Endothelial cell of umbilical vein (primary cell): Measurements from ENCODE around the gene GLP2R. TPM values are rescaled to one million over a fixed set of nuclear protein-coding genes. Genes with fewer than 3 reads are reported as not detected.

Experiments used
- BruUV-seq: library from RNA; stranded (reverse); fragments of 400-500 nt; replicated peaks from 2 replicates; lab custom pipeline; 2021; lab: Mats Ljungman, UMichigan
- CTCF ChIA-PET: fragments of 300-600, 350-600 bp; sonication (Branson Sonifier 250); formaldehyde crosslinking; loops from one replicate; lab custom pipeline; 2021; ENCODE audit warnings: antibody characterized with exemption, inconsistent platforms; lab: Charles Lee
- POLR2A ChIA-PET: fragments of 300-600, 350-600 bp; sonication (Branson Sonifier 250); formaldehyde crosslinking; loops from one replicate; lab custom pipeline; 2021; ENCODE audit warnings: antibody characterized with exemption, inconsistent platforms; lab: Charles Lee
- DNase-seq: peaks from one replicate; pipeline ENCODE4 v3.0.0-alpha.2; 2011; ENCODE audit warnings: low read depth, low spot score
- FAIRE-seq: peaks from 2 replicates; lab custom pipeline; 2011; peaks lifted over from hg19 to GRCh38; lab: Jason Lieb, UNC
- H2AFZ ChIP-seq: 2 replicates; pipeline ENCODE4 v1.6.0; 2012; ENCODE audit warnings: low read depth, low read length, control low read depth, inconsistent platforms
- H3K27ac ChIP-seq: 2 replicates; pipeline ENCODE4 v1.5.1; 2011; ENCODE audit warnings: low read depth, mild to moderate bottlenecking, control low read depth, low read length, moderate library complexity; ENCODE audit not compliant: insufficient read depth
- H3K27me3 ChIP-seq, 2 experiments: 2 replicates each; pipeline versions ENCODE4 v1.6.0 to v1.6.1; 2011; ENCODE audit warnings: low read length in 2 of 2, mixed read lengths in 1 of 2; ENCODE audit not compliant: control insufficient read depth in 2 of 2, insufficient read depth in 2 of 2
- H3K36me3 ChIP-seq, 2 experiments: 2 replicates in 1 of 2; 3 replicates in 1 of 2; pipeline ENCODE4 v1.5.1; 2011; ENCODE audit warnings: low read length in 2 of 2, mild to moderate bottlenecking in 1 of 2, moderate library complexity in 1 of 2; ENCODE audit not compliant: control insufficient read depth in 2 of 2, insufficient read depth in 2 of 2; ENCODE audit errors: extremely low read depth in 1 of 2
- H3K4me1 ChIP-seq: 3 replicates; pipeline ENCODE4 v1.5.1; 2011; ENCODE audit warnings: mild to moderate bottlenecking, low read length; ENCODE audit not compliant: control insufficient read depth, insufficient read depth; ENCODE audit errors: extremely low read depth
- H3K4me2 ChIP-seq: 2 replicates; pipeline ENCODE4 v1.6.1; 2011; ENCODE audit warnings: low read length, control low read depth, mixed read lengths; ENCODE audit not compliant: insufficient read depth
- H3K4me3 ChIP-seq, 3 experiments: fragments of 200-600 bp in 1 of 3; sonication (generic), shearing (Covaris generic) in 1 of 3; replicated peaks in 1 of 3; 2 replicates each; pipeline ENCODE4 v1.5.1; 2011 to 2016; ENCODE audit warnings: control low read depth in 3 of 3, low read length in 3 of 3, mild to moderate bottlenecking in 2 of 3, inconsistent platforms in 1 of 3, low read depth in 1 of 3, moderate library complexity in 1 of 3; ENCODE audit not compliant: insufficient read depth in 1 of 3
- H3K79me2 ChIP-seq: 2 replicates; pipeline ENCODE4 v1.6.0; 2012; ENCODE audit warnings: low read length, inconsistent platforms; ENCODE audit not compliant: control insufficient read depth, insufficient read depth
- H3K9ac ChIP-seq: replicated peaks from 2 replicates; pipeline ENCODE3; 2011; ENCODE audit warnings: low read length, control low read depth; ENCODE audit not compliant: insufficient read depth; ENCODE audit errors: extremely low read depth
- H3K9me1 ChIP-seq: replicated peaks from 3 replicates; pipeline ENCODE4 v1.6.0; 2011; ENCODE audit warnings: mild to moderate bottlenecking, low read length; ENCODE audit not compliant: control insufficient read depth, insufficient read depth; ENCODE audit errors: extremely low read depth
- H3K9me3 ChIP-seq: replicated peaks from 2 replicates; pipeline ENCODE4 v1.5.1; 2012; ENCODE audit warnings: low read length, inconsistent platforms; ENCODE audit not compliant: control insufficient read depth, insufficient read depth
- H4K20me1 ChIP-seq: replicated peaks from 2 replicates; pipeline ENCODE3; 2011; ENCODE audit warnings: mild to moderate bottlenecking, low read length; ENCODE audit not compliant: control insufficient read depth, insufficient read depth; ENCODE audit errors: extremely low read depth
- CTCF ChIP-seq, 2 donors: IDR thresholded peaks; 1 replicate in 1 of 2; 2 replicates in 1 of 2; pipeline ENCODE4 v1.5.1; 2011; ENCODE audit warnings: low read length in 2 of 2, mild to moderate bottlenecking in 2 of 2, moderate library complexity in 2 of 2, control low read depth in 1 of 2, inconsistent platforms in 1 of 2, low read depth in 1 of 2; ENCODE audit not compliant: insufficient read depth in 1 of 2; ENCODE audit errors: extremely low read depth in 1 of 2
- EZH2 ChIP-seq: IDR thresholded peaks from 2 replicates; pipeline ENCODE4 v1.6.1; 2012; ENCODE audit warnings: borderline replicate concordance, low read depth, mild to moderate bottlenecking, moderate library complexity, low read length, inconsistent platforms; ENCODE audit not compliant: severe bottlenecking
- FOS ChIP-seq: IDR thresholded peaks from 2 replicates; pipeline ENCODE4 v1.6.1; 2011; ENCODE audit warnings: mild to moderate bottlenecking, low read length, moderate library complexity, borderline replicate concordance; ENCODE audit not compliant: insufficient read depth
- GATA2 ChIP-seq: IDR thresholded peaks from 2 replicates; pipeline ENCODE4 v1.7.0; 2011; ENCODE audit warnings: low read depth, mild to moderate bottlenecking, moderate library complexity, mixed read lengths, low read length; ENCODE audit not compliant: insufficient read length, insufficient read depth
- JUN ChIP-seq: IDR thresholded peaks from 2 replicates; pipeline ENCODE4 v1.6.1; 2011; ENCODE audit warnings: borderline replicate concordance, low read depth; ENCODE audit not compliant: insufficient read length, insufficient read depth
- MAX ChIP-seq: IDR thresholded peaks from 2 replicates; pipeline ENCODE4 v1.6.1; 2011; ENCODE audit not compliant: insufficient read depth, insufficient read length
- MYC ChIP-seq: IDR thresholded peaks from one replicate; pipeline ENCODE4 v1.6.1; 2011; ENCODE audit warnings: mild to moderate bottlenecking, low read depth, low read length
- POLR2A ChIP-seq: IDR thresholded peaks from 2 replicates; pipeline ENCODE4 v1.6.1; 2012; ENCODE audit warnings: low read depth, mild to moderate bottlenecking, control low read depth, low read length
- POLR2AphosphoS5 ChIP-seq: IDR thresholded peaks from 2 replicates; pipeline ENCODE4 v1.6.1; 2012; ENCODE audit warnings: low read depth, mild to moderate bottlenecking, control low read depth, low read length, moderate library complexity; ENCODE audit not compliant: insufficient read depth
- dilution Hi-C: fragments of 300-500 bp; cut with MboI; formaldehyde crosslinking; loops from one replicate; pipeline ENCODE4 v1.15.0; 2019; ENCODE audit warnings: low sequenced_read_pairs; ENCODE audit not compliant: extremely low pct_ligation_motif_present
- intact Hi-C: fragments of 100-400 bp; cut with micrococcal nuclease; formaldehyde crosslinking; loops from one replicate; pipeline ENCODE4 v1.10.0; 2022
- polyA plus RNA-seq, 4 experiments: library from polyadenylated mRNA; depleted of rRNA in 3 of 4; stranded (reverse) in 3 of 4; unstranded in 1 of 4; fragments of >200 nt; gene quantifications; 2 replicates each; pipeline versions ENCODE4 v1.2.1 to v1.2.3, GENCODE V29; 2011 to 2012; ENCODE audit warnings: missing spikeins in 1 of 4
- total RNA-seq: library from RNA; stranded (reverse); gene quantifications from 2 replicates; pipeline ENCODE4 v1.2.3, GENCODE V29; 2021

Gene GLP2R
- total and polyA plus RNA-seq, 2 donors (not counting 3 experiments of a cell fraction or from before 2014, with no cell fraction given) = not detected

GRCh38 chr17:9833922-9834321 lies 8.2 kb downstream of the GLP2R start:
- H3K27ac ChIP-seq = no peak overlapping the region
- intact Hi-C loops = no loop called here
- FAIRE-seq (no peak), DNase-seq (no peak)
- H3K36me3 ChIP-seq = no peaks in the 10 kb centered on the region
- no peak overlapping the region for H3K4me3 ChIP-seq
- H3K9ac ChIP-seq = no peak overlapping the region
- ChIA-PET POLR2A (no interaction called here), CTCF (no interaction called here)
- no peaks in the 10 kb centered on the region for H3K9me1 ChIP-seq
- no peaks in the 10 kb centered on the region for H3K27me3 ChIP-seq
- BruUV-seq = no TSS peak
- H3K9me3 ChIP-seq = peaks cover 7% of the 10 kb centered on the region
- H3K4me1 ChIP-seq = no peaks in the 10 kb centered on the region
- TF ChIP-seq CTCF (IDR thresholded peaks at IDR 0.05; ENCODE audit: extremely low read depth in 1 of 2, insufficient read depth in 1 of 2, low read depth in 1 of 2, low read length in 2 of 2) (no peak), POLR2AphosphoS5 (no peak), EZH2 (no peak), FOS (no peak), MYC (no peak), MAX (no peak), JUN (no peak), GATA2 (no peak), POLR2A (no peak)
- no peaks in the 10 kb centered on the region for H3K79me2 ChIP-seq
- no peaks in the 10 kb centered on the region for H4K20me1 ChIP-seq
- no peak overlapping the region for H2AFZ ChIP-seq
- no peak overlapping the region for H3K4me2 ChIP-seq
- dilution Hi-C loops = no loop called here
